ENCODE results near the gene BMP10.

Gene BMP10

DNA sequence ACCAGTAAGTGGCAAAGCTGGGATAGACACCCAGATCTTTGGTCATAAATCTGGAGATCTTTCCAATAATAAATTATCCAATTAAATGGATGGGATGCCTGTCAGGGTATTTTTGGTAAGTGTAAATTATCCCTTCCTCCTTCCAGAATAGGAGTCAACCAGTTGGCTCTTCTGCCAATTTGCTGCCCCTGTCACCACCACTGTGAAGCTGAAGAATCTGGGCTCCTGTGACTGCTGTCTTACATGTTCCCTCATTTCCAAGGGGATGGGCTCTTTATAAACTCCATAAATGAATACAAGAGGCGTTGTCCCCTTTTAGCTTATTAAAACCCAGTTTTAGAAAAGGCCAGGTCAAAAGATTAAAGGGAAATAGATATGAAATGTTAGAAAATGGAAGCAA is 17.8 kb upstream of the BMP10 start:
- TF ChIP-seq MYC (IDR thresholded peaks at IDR 0.05; ENCODE audit: low read depth, low read length) (no peak), POLR2A (IDR thresholded peaks at IDR 0.05; ENCODE audit: extremely low read depth, insufficient read length) (no peak)
- TF ChIP-seq, protein P1, sequence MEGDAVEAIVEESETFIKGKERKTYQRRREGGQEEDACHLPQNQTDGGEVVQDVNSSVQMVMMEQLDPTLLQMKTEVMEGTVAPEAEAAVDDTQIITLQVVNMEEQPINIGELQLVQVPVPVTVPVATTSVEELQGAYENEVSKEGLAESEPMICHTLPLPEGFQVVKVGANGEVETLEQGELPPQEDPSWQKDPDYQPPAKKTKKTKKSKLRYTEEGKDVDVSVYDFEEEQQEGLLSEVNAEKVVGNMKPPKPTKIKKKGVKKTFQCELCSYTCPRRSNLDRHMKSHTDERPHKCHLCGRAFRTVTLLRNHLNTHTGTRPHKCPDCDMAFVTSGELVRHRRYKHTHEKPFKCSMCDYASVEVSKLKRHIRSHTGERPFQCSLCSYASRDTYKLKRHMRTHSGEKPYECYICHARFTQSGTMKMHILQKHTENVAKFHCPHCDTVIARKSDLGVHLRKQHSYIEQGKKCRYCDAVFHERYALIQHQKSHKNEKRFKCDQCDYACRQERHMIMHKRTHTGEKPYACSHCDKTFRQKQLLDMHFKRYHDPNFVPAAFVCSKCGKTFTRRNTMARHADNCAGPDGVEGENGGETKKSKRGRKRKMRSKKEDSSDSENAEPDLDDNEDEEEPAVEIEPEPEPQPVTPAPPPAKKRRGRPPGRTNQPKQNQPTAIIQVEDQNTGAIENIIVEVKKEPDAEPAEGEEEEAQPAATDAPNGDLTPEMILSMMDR (IDR thresholded peaks at IDR 0.05; ENCODE audit: low read depth, low read length): no peak
- TF ChIP-seq, protein P2, sequence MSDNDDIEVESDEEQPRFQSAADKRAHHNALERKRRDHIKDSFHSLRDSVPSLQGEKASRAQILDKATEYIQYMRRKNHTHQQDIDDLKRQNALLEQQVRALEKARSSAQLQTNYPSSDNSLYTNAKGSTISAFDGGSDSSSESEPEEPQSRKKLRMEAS (IDR thresholded peaks at IDR 0.05; ENCODE audit: low read depth, low read length): no peak
- H3K4me3 ChIP-seq (ENCODE audit: low read depth, low read length): no peak overlapping the region
- no peak for DNase-seq (ENCODE audit: low read depth)

DNA sequence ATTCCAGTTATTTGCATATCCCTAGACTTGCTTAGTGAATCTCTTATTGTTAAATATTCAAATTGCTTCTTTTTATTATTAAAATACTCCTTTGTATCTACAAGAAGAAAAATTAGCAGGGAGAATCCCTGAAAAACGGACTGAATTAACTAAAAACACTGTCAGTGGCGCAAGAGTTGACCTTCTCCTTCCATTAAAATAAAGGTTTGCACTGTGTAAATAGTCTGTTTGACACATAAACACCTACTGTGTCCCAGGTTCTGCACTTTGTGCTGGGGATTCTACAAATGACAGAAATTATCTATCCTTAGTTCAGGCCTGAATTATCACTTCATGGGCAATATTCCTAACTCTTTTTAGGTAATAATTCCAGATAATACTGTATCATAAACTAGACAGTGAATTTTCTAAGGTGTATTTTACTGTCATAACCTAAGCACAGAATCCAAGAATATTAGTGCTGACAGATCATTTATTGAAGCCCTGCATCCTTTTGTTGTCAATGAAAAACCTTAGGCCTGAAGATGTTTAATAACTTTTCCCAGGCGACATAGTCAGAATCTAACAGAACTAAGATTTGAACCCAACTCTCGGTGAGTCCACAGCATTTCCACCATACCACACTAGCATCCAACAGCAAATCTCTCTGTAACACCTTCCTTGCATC is 17.0 kb upstream of the BMP10 start:
- H3K4me3 ChIP-seq (ENCODE audit: low read depth, low read length): no peak overlapping the region
- DNase-seq (ENCODE audit: low read depth): no peak
- TF ChIP-seq MYC (IDR thresholded peaks at IDR 0.05; ENCODE audit: low read depth, low read length): no peak
- TF ChIP-seq, protein P2 (IDR thresholded peaks at IDR 0.05; ENCODE audit: low read depth, low read length): no peak
- TF ChIP-seq, protein P1 (IDR thresholded peaks at IDR 0.05; ENCODE audit: low read depth, low read length): no peak
- TF ChIP-seq POLR2A (IDR thresholded peaks at IDR 0.05; ENCODE audit: extremely low read depth, insufficient read length): no peak

DNA sequence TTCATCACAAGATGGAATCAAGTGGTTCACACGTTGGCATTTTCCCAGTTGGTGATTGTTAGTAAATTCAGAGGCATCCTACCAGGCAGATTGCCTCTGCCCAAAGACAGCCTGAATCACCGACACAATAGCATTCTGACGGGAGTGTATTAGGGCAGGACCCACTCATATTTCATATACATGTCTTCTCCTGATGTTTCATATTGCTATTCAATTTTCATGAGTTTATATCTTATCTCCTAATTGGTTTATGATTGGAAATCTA is 14.5 kb upstream of the BMP10 start:
- no peak overlapping the region for H3K4me3 ChIP-seq (ENCODE audit: low read depth, low read length)

DNA sequence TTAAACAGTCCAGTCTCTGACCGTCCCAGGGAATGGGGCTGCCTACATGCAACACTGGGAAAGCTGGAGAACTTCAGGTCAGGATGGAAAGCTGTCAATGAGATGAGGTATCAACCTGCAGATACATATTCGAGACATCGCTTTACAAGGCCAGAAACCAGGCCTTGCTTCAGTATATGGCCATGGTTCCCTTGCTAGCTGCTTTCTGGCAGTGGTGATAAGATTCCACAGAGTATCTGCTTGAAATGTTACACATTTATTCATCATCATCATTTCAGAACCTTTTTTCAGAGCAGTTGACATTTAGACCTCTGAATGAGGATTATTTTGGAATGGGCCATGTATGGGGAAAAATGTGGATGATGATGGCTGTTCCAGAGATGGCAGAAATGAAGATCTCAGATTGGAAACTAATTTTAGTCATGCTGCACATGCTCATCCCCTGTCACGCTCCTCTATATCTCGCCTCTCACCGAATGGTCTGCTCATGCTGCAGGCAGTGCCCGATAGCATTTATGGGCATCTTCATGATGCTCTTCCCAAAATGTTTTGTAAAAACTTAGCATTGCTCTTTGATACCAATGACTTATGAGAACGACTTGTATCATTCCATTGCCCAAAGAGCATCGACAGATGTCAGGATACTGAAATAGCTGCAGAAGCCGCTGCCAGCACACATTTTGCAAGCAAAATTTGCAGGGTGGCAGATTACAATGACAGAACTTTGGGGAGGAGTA is 14.0 kb upstream of the BMP10 start:
- no peak for TF ChIP-seq MYC (IDR thresholded peaks at IDR 0.05; ENCODE audit: low read depth, low read length)
- TF ChIP-seq, protein P1 (IDR thresholded peaks at IDR 0.05; ENCODE audit: low read depth, low read length): no peak
- no peak for TF ChIP-seq POLR2A (IDR thresholded peaks at IDR 0.05; ENCODE audit: extremely low read depth, insufficient read length)
- TF ChIP-seq, protein P2 (IDR thresholded peaks at IDR 0.05; ENCODE audit: low read depth, low read length): no peak
- H3K4me3 ChIP-seq (ENCODE audit: low read depth, low read length): no peak overlapping the region
- DNase-seq (ENCODE audit: low read depth): no peak

More for the DNA sequence above, 14.5 kb upstream of the BMP10 start:
- DNase-seq (ENCODE audit: low read depth): no peak
- TF ChIP-seq POLR2A (IDR thresholded peaks at IDR 0.05; ENCODE audit: extremely low read depth, insufficient read length) (no peak), MYC (IDR thresholded peaks at IDR 0.05; ENCODE audit: low read depth, low read length) (no peak)
- TF ChIP-seq, protein P2 (IDR thresholded peaks at IDR 0.05; ENCODE audit: low read depth, low read length): no peak
- TF ChIP-seq, protein P1 (IDR thresholded peaks at IDR 0.05; ENCODE audit: low read depth, low read length): no peak

DNA sequence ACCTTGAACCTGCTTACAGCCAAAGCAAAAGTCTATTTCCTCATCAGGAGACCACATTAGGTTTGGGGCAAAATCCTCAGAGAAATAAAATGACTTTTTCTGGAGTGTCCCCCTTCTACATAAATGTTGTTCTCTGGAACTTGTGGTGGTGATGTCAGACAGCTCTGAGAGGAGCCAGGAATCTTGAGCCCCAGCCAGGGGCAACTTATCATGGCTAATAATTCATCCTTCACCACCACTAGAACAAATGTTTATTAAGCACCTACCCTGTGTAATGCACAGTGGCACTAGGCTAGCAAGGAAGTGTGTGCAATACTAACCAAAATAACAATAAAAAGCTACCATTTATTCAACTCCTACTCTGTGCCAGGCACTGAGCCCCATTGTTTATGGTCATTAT is 9.0 kb upstream of the BMP10 start:
- TF ChIP-seq POLR2A (IDR thresholded peaks at IDR 0.05; ENCODE audit: extremely low read depth, insufficient read length) (no peak), MYC (IDR thresholded peaks at IDR 0.05; ENCODE audit: low read depth, low read length) (no peak)
- TF ChIP-seq, protein P1 (IDR thresholded peaks at IDR 0.05; ENCODE audit: low read depth, low read length): no peak
- TF ChIP-seq, protein P2 (IDR thresholded peaks at IDR 0.05; ENCODE audit: low read depth, low read length): no peak
- no peak for DNase-seq (ENCODE audit: low read depth)
- no peak overlapping the region for H3K4me3 ChIP-seq (ENCODE audit: low read depth, low read length)

Measured in NB4 (cell line).